ENCODE measurements around the gene ACTL6B. TPM values are rescaled to one million over a fixed set of nuclear protein-coding genes. Genes with fewer than 3 reads are reported as not detected.

ACTL6B gene
- polyA plus RNA-seq, 2 of the 4 experiments (the other 2 are of a cell fraction), result not detected

DNA sequence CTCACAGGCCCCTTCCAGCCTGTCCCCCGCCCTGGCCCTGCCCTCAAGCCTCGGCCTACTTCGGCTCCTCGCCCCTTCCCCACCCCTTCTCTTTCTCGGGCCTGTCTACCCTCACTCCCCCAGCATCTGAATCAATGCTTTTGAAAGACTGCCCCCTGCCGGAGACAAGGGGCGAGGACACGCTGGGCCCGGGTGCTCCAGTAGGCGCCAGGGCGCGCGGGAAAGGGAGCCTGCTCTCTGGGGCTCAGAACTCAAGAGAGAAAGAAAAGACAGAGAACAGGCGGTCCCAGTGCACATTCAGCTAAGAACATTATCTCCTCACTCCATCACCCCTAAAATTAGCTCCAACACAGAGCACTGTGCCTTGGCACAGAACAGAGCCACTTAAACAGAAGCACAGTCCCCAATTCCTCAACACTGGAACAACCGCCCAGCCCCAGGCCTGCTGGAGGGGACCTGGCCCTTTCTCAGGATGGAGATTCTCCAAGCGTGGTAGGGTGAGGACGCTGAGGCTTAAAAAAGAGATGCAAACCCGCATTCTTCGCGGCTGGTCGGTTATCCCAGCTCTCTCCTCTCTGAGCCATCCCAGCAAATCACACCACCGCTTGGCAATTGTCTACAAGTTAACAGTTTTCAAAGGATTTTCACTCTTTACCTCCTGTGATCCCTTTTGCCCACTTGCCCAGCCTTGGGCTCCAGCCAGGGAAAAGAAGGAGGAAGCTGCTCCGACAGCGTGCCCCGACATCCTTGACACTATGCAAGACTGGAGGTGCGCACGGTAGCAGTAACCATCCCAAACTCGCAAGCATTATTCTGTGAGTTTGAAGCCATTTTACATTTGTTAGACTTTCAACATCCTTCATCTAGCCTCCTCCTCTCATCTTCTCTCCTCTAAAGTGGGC is 35.7 kb upstream of the ACTL6B start (continued):
- TF ChIP-seq HOXA7 (CRISPR knock-in tag; IDR thresholded peaks at IDR 0.05) (no peak), HOXB5 (CRISPR knock-in tag; IDR thresholded peaks at IDR 0.05) (no peak), ELK1 (IDR thresholded peaks at IDR 0.05; ENCODE audit: low read depth, low read length) (no peak), PHF8 (IDR thresholded peaks at IDR 0.05; ENCODE audit: borderline replicate concordance, low read depth) (no peak), ZSCAN20 (CRISPR knock-in tag; IDR thresholded peaks at IDR 0.05) (no peak), POLR2A (IDR thresholded peaks at IDR 0.05; ENCODE audit: low read length) (no peak), RCOR1 (IDR thresholded peaks at IDR 0.05; ENCODE audit: low read depth, low read length) (no peak), NPAS2 (CRISPR knock-in tag; IDR thresholded peaks at IDR 0.05; ENCODE audit: borderline replicate concordance) (no peak), HEYL (CRISPR knock-in tag; IDR thresholded peaks at IDR 0.05) (no peak), CBX2 (IDR thresholded peaks at IDR 0.05; ENCODE audit: borderline replicate concordance, low read depth) (no peak), RAD21 (conservative IDR thresholded peaks at IDR 0.05 in 1 of 2, IDR thresholded peaks at IDR 0.05 in 1 of 2) (peak; percentile 75 to 78), HOXB13 (CRISPR knock-in tag; IDR thresholded peaks at IDR 0.05; ENCODE audit: low read depth) (no peak), KDM1A (IDR thresholded peaks at IDR 0.05; ENCODE audit: low read depth) (no peak), SREBF2 (IDR thresholded peaks at IDR 0.05) (no peak), EHF (CRISPR knock-in tag; IDR thresholded peaks at IDR 0.05) (no peak), EHMT2 (IDR thresholded peaks at IDR 0.05; ENCODE audit: low read depth) (no peak), ZFP36 (IDR thresholded peaks at IDR 0.05; ENCODE audit: borderline replicate concordance, partially characterized antibody) (no peak), POLR2AphosphoS2 (conservative IDR thresholded peaks at IDR 0.05; ENCODE audit: low read length) (no peak), MAFK (IDR thresholded peaks at IDR 0.05; ENCODE audit: partially characterized antibody) (no peak), ZNF302 (CRISPR knock-in tag; IDR thresholded peaks at IDR 0.05) (no peak), NFE2L2 (conservative IDR thresholded peaks at IDR 0.05; ENCODE audit: low read length) (no peak), FOSL2 (IDR thresholded peaks at IDR 0.05) (no peak), FOSL2 (CRISPR knock-in tag; IDR thresholded peaks at IDR 0.05) (no peak), TFCP2L1 (CRISPR knock-in tag; IDR thresholded peaks at IDR 0.05) (no peak), RNF2 (IDR thresholded peaks at IDR 0.05; ENCODE audit: borderline replicate concordance, low read depth) (no peak), RFX5 (IDR thresholded peaks at IDR 0.05) (no peak), JUNB (IDR thresholded peaks at IDR 0.05) (no peak), EP300 (IDR thresholded peaks at IDR 0.05) (no peak)
- TF ChIP-seq, protein P1, sequence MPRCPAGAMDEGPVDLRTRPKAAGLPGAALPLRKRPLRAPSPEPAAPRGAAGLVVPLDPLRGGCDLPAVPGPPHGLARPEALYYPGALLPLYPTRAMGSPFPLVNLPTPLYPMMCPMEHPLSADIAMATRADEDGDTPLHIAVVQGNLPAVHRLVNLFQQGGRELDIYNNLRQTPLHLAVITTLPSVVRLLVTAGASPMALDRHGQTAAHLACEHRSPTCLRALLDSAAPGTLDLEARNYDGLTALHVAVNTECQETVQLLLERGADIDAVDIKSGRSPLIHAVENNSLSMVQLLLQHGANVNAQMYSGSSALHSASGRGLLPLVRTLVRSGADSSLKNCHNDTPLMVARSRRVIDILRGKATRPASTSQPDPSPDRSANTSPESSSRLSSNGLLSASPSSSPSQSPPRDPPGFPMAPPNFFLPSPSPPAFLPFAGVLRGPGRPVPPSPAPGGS (IDR thresholded peaks at IDR 0.05), result no peak
- TF ChIP-seq, protein P2, sequence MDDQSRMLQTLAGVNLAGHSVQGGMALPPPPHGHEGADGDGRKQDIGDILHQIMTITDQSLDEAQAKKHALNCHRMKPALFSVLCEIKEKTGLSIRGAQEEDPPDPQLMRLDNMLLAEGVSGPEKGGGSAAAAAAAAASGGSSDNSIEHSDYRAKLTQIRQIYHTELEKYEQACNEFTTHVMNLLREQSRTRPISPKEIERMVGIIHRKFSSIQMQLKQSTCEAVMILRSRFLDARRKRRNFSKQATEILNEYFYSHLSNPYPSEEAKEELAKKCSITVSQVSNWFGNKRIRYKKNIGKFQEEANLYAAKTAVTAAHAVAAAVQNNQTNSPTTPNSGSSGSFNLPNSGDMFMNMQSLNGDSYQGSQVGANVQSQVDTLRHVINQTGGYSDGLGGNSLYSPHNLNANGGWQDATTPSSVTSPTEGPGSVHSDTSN (IDR thresholded peaks at IDR 0.05), result no peak
- TF ChIP-seq, protein P3, sequence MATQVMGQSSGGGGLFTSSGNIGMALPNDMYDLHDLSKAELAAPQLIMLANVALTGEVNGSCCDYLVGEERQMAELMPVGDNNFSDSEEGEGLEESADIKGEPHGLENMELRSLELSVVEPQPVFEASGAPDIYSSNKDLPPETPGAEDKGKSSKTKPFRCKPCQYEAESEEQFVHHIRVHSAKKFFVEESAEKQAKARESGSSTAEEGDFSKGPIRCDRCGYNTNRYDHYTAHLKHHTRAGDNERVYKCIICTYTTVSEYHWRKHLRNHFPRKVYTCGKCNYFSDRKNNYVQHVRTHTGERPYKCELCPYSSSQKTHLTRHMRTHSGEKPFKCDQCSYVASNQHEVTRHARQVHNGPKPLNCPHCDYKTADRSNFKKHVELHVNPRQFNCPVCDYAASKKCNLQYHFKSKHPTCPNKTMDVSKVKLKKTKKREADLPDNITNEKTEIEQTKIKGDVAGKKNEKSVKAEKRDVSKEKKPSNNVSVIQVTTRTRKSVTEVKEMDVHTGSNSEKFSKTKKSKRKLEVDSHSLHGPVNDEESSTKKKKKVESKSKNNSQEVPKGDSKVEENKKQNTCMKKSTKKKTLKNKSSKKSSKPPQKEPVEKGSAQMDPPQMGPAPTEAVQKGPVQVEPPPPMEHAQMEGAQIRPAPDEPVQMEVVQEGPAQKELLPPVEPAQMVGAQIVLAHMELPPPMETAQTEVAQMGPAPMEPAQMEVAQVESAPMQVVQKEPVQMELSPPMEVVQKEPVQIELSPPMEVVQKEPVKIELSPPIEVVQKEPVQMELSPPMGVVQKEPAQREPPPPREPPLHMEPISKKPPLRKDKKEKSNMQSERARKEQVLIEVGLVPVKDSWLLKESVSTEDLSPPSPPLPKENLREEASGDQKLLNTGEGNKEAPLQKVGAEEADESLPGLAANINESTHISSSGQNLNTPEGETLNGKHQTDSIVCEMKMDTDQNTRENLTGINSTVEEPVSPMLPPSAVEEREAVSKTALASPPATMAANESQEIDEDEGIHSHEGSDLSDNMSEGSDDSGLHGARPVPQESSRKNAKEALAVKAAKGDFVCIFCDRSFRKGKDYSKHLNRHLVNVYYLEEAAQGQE (IDR thresholded peaks at IDR 0.05), result no peak
